ENCODE data around the gene SIX2. TPM values are rescaled to one million over a fixed set of nuclear protein-coding genes. Genes with fewer than 3 reads are reported as not detected.

Gene SIX2
- total RNA-seq, 1 experiment from 2014 or later = 0.15 TPM

- no peak for DNase-seq (ENCODE audit: extremely low read depth, low read depth)
These were observed 5.4 kb downstream of the SIX2 start for GRCh38 chr2:45003579-45004551.

DNA sequence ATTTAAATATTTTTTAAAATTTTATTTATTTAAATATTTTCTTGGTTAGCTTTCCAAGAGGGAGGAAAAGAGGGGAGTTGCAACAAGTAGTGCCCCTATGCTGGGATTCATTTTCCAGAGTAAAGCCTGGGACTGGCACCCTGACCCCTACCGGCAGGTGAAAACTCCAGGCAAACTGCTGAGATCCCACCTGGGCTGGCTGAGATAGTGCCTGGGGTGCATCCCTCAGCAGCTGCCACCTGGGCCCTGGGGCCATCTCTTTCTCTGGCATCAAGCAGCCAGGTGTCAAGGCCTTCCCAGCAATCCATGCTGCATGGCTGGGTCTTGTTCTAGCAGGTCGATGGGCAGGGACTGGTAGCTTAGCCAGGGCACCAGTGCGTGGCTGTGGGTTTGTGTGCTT, 6.6 kb downstream of the SIX2 start:
- no peak for DNase-seq (ENCODE audit: extremely low read depth, low read depth)

GRCh38 chr2:45001869-45002385, 7.3 kb downstream of the SIX2 start:
- no peak for DNase-seq (ENCODE audit: extremely low read depth, low read depth)

DNA sequence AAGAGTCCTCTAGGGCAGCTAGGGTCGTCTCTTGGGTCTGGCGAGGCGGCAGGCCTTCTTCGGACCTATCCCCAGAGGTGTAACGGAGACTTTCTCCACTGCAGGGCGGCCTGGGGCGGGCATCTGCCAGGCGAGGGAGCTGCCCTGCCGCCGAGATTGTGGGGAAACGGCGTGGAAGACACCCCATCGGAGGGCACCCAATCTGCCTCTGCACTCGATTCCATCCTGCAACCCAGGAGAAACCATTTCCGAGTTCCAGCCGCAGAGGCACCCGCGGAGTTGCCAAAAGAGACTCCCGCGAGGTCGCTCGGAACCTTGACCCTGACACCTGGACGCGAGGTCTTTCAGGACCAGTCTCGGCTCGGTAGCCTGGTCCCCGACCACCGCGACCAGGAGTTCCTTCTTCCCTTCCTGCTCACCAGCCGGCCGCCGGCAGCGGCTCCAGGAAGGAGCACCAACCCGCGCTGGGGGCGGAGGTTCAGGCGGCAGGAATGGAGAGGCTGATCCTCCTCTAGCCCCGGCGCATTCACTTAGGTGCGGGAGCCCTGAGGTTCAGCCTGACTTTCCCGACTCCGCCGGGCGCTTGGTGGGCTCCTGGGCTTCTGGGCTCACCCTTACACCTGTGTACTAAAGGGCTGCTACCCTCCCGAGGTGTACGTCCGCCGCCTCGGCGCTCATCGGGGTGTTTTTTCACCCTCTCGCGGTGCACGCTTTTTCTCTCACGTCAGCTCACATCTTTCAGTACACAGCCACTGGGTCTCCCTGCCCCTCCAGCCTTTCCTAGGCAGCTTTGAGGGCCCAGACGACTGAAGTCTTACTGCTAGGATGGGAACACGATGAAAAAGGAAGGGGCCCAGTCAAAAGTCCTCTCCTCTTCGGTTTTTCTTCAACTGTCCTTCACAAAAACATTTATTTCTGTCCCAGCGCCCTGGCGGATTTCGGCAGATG, 8.1 kb downstream of the SIX2 start:
- DNase-seq (ENCODE audit: extremely low read depth, low read depth) = no peak

GRCh38 chr2:45000341-45000901, 8.8 kb downstream of the SIX2 start:
- no peak for DNase-seq (ENCODE audit: extremely low read depth, low read depth)

DNA sequence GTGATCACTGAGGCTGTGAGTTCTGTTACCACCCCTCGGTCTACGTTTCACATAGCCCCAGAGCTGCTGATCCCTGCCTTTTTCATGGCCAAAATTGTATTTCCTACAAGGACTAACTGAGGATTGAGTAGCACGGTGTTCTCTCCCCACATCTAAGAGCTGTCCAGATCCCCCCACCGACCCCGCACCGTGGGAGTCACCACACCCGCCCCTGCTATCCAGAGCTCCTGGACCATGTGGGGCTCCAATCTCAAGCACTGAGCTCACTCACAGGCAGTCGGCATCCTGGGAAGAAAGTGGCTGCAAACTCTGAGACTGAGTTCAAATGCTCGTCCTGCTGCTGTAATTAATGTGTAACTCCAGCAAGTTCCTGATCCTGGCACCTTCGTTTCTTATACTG, 9.7 kb downstream of the SIX2 start:
- DNase-seq (ENCODE audit: extremely low read depth, low read depth) = no peak

DNA sequence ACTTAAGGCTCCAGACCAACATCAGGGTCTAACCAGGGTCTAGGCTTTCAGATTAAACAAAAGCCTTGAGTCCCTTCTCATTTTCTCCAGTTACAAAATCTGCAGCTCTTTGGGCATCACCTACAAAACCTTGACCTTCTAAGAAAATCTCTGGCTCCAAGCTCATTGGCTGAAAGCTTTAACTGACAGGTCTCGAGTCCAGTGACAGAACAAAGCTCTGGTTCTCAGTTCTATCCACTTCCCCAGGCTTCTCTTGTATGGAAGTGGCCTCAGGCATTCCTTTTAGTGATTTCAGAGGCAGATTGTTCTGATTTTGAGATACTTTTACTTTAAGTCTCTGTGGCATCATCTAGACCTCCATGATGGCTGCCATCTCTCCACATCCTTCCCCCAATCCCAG, 11.3 kb downstream of the SIX2 start:
- no peak for DNase-seq (ENCODE audit: extremely low read depth, low read depth)

GRCh38 chr2:44996356-44996755, 12.9 kb downstream of the SIX2 start:
- no peak for DNase-seq (ENCODE audit: extremely low read depth, low read depth)

- DNase-seq (ENCODE audit: extremely low read depth, low read depth) = no peak
These were observed 14.9 kb downstream of the SIX2 start for GRCh38 chr2:44994377-44994776.

- DNase-seq (ENCODE audit: extremely low read depth, low read depth) = no peak
These were observed 20.1 kb downstream of the SIX2 start for GRCh38 chr2:44989176-44989575.

GRCh38 chr2:44983836-44984604, 25.2 kb downstream of the SIX2 start:
- DNase-seq (ENCODE audit: extremely low read depth, low read depth) = no peak

DNA sequence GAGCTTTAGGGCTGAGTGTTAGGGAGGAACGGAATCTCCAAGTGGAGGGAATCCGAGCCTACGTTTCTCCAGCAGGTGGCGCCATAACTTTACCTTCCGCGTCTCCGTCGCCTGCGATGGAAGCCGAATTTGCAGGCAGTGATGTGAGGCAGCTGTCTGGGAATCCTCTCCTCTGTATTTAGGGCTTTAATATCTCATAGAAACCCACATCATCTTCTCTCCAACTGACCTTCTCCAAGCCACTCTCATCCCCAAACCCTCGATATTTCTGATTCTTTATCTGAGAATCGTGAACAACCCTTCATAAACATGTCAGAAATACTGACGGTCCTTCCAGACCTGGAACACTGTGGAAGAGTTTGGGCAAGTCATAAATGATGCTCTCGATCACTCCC, 27.5 kb downstream of the SIX2 start:
- DNase-seq (ENCODE audit: extremely low read depth, low read depth) = peak; percentile 73

DNA sequence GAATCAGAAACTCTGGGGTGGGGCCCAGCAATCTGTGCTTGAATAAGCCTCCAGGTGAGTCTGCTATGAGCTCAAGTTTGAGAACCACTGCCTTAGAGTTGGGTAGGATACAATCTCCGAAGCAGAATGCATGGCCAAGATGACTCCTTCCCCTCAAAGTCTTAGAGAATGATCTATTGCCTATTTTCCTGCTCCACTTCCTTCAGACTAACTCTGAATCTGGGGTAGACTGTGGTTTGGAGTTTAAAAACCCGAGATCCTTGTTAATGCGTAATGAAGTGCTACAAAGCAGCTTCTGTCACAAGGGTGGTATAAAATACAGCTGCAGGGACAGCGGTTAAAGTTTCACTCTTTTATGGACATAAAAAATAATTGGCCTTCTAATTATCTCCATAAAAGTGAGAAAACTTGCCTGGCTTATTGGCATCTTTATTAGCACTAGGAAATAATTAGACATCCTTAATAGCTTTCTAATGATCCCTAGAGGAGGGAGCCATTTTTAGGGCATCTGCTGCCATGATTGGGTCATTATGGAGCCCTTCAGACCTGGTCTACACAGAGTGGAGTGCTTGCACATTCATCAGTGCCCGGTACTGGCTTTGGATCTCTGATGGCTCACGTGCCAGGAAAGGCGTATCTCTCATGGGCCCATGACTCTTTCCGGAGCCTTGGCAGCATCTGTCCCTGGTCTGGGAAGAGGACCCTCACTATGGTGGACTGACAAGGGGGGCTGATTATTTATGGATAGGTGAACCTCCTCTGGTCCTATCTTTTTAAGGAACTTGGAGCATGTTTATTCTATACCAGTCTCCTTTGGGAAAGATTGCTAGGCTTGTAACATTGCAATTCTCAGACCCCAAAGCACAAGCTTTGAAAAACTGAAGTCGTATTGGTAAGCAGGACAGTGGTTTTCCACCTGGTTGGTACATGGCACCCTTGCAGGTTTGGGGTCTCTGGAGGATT, 28.2 kb downstream of the SIX2 start:
- no peak for DNase-seq (ENCODE audit: extremely low read depth, low read depth)

DNA sequence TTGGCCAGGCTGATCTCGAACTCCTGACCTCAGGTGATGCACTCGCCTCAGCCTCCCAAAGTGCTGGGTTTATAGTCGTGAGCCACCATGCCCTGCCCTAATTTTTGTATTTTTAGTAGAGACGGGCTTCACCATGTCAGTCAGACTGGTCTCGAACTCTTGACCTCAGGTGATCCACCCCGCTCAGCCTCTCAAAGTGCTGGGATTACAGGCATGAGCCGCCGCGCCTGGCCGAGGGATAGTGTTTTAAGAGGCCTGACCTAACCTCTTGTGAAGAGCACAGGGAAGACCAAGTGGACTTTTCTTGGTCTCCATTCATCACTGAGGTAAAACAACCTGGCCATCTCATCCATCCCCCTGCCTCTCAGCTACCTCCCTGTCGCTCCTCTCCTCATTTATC, 29.7 kb downstream of the SIX2 start:
- no peak for DNase-seq (ENCODE audit: extremely low read depth, low read depth)

DNA sequence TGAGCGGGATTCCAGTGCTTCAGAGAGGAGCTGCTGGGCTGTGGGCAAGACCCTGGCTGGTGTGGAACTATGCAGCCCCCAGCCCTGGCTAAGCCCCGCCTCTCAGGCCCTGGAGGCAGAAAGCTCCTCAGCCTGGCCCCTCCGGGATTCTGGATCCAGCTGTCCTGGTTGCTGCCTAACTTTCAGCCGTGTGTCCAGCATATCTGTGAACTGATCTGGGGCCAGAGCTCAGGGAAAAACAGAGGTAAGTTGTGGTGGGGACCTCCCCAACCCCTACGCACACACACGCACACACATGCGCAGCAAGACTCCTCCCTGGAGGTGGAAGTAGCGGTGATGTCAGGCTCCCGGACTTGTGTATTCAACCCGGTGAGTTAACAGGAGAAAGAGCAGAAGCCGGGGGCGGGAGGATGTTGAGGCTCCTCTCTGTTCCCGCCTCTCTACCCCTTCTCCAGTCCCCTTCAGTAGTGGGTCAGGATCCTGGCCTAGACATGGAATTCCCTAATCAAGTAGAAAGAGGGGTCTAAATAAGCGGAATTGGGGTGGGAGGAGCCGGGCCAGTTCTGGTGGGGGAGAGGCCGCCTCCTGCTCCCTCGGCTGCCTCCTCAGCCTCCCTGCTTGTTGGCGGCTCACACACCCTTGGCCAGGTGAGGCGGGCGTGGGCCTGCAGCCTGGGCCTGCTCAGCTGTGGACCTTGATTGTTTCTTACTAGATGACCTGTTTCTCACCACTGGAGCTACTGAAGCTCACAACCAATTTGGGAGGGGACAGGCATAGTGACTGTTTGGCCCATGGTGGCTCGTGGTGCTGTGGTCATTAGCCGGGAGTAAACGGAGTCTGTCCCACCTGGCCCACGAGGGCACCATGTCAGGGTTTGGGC, 33.4 kb downstream of the SIX2 start:
- no peak for DNase-seq (ENCODE audit: extremely low read depth, low read depth)

- DNase-seq (ENCODE audit: extremely low read depth, low read depth) = peak; percentile 64
These were observed 35.1 kb downstream of the SIX2 start for GRCh38 chr2:44974064-44974715.

GRCh38 chr2:44972771-44973535, 36.3 kb downstream of the SIX2 start:
- no peak for DNase-seq (ENCODE audit: extremely low read depth, low read depth)

Measured in NCI-H460 (cell line).